ENCODE results near the gene NCAM1. TPM values are rescaled to one million over a fixed set of nuclear protein-coding genes. Genes with fewer than 3 reads are reported as not detected.

The NCAM1 gene
- total RNA-seq, 2 donors from 2014 or later, result 0.60 TPM; not detected in 1

GRCh38 chr11:112975493-112975892, 14.3 kb downstream of the NCAM1 start:
- Mint-ChIP-seq H3K4me1 (ENCODE audit: low read depth) (no peaks in the 10 kb centered on the region), H3K4me3 (no peak overlapping the region), H3K9me3 (no peaks in the 10 kb centered on the region), H3K36me3 (ENCODE audit: insufficient read depth in 2 of 2) (no peaks in the 10 kb centered on the region), H3K27me3 (ENCODE audit: low read depth) (peaks cover 8% of the 10 kb centered on the region), H3K27ac (no peak overlapping the region)
- no peak for ATAC-seq (replicated peaks in 1 of 2)
- DNase-seq, result no peak

GRCh38 chr11:112977755-112978154, 16.5 kb downstream of the NCAM1 start:
- DNase-seq (no peak), ATAC-seq (replicated peaks in 1 of 2) (no peak)
- Mint-ChIP-seq H3K27me3 (ENCODE audit: low read depth) (peaks cover 8% of the 10 kb centered on the region), H3K4me1 (ENCODE audit: low read depth) (no peaks in the 10 kb centered on the region), H3K9me3 (peaks cover 0 to 4% of the 10 kb centered on the region in 2 donors), H3K27ac (no peak overlapping the region), H3K36me3 (ENCODE audit: insufficient read depth in 2 of 2) (no peaks in the 10 kb centered on the region), H3K4me3 (no peak overlapping the region)

GRCh38 chr11:112983887-112984286, 22.7 kb downstream of the NCAM1 start:
- Mint-ChIP-seq H3K27ac (no peak overlapping the region), H3K4me3 (no peak overlapping the region), H3K9me3 (peaks cover 3 to 8% of the 10 kb centered on the region in 2 donors), H3K36me3 (ENCODE audit: insufficient read depth in 2 of 2) (no peaks in the 10 kb centered on the region), H3K4me1 (ENCODE audit: low read depth) (no peaks in the 10 kb centered on the region), H3K27me3 (ENCODE audit: low read depth) (no peaks in the 10 kb centered on the region)
- no peak for ATAC-seq (replicated peaks in 1 of 2)
- DNase-seq, result no peak

- Mint-ChIP-seq H3K27me3 (ENCODE audit: low read depth) (no peaks in the 10 kb centered on the region), H3K36me3 (ENCODE audit: insufficient read depth in 2 of 2) (peaks cover 3 to 4% of the 10 kb centered on the region in 2 donors), H3K4me3 (no peak overlapping the region), H3K4me1 (ENCODE audit: low read depth) (no peaks in the 10 kb centered on the region), H3K9me3 (peaks cover 4 to 11% of the 10 kb centered on the region in 2 donors), H3K27ac (no peak overlapping the region)
- no peak for DNase-seq
- ATAC-seq (replicated peaks in 1 of 2), result no peak
Measured at GRCh38 chr11:112989198-112989597, 28.0 kb downstream of the NCAM1 start.

- DNase-seq (no peak), ATAC-seq (replicated peaks in 1 of 2) (no peak)
- H3K27me3 Mint-ChIP-seq (ENCODE audit: low read depth), result no peaks in the 10 kb centered on the region
- H3K36me3 Mint-ChIP-seq (ENCODE audit: insufficient read depth in 2 of 2), result peaks cover 3 to 4% of the 10 kb centered on the region in 2 donors
- H3K4me1 Mint-ChIP-seq (ENCODE audit: low read depth), result no peaks in the 10 kb centered on the region
- H3K9me3 Mint-ChIP-seq, result peaks cover 2 to 6% of the 10 kb centered on the region in 2 donors
- no peak overlapping the region for H3K4me3 Mint-ChIP-seq
- no peak overlapping the region for H3K27ac Mint-ChIP-seq
Measured at GRCh38 chr11:112993808-112994207, 32.6 kb downstream of the NCAM1 start.

- Mint-ChIP-seq H3K4me3 (no peak overlapping the region), H3K4me1 (ENCODE audit: low read depth) (no peaks in the 10 kb centered on the region), H3K36me3 (ENCODE audit: insufficient read depth in 2 of 2) (no peaks in the 10 kb centered on the region), H3K9me3 (no peaks in the 10 kb centered on the region), H3K27ac (no peak overlapping the region), H3K27me3 (ENCODE audit: low read depth) (no peaks in the 10 kb centered on the region)
- DNase-seq (no peak), ATAC-seq (replicated peaks in 1 of 2) (no peak)
Measured at GRCh38 chr11:112995423-112996090, 34.3 kb downstream of the NCAM1 start.

GRCh38 chr11:112996994-112997393, 35.8 kb downstream of the NCAM1 start:
- Mint-ChIP-seq H3K9me3 (no peaks in the 10 kb centered on the region), H3K36me3 (ENCODE audit: insufficient read depth in 2 of 2) (no peaks in the 10 kb centered on the region), H3K27ac (no peak overlapping the region), H3K27me3 (ENCODE audit: low read depth) (no peaks in the 10 kb centered on the region), H3K4me3 (no peak overlapping the region), H3K4me1 (ENCODE audit: low read depth) (no peaks in the 10 kb centered on the region)
- no peak for DNase-seq
- no peak for ATAC-seq (replicated peaks in 1 of 2)

GRCh38 chr11:112997857-112998466, 36.7 kb downstream of the NCAM1 start:
- no peaks in the 10 kb centered on the region for H3K4me1 Mint-ChIP-seq (ENCODE audit: low read depth)

GRCh38 chr11:112999520-112999919, 38.3 kb downstream of the NCAM1 start:
- no peak overlapping the region for H3K4me3 Mint-ChIP-seq
- H3K36me3 Mint-ChIP-seq (ENCODE audit: insufficient read depth in 2 of 2), result no peaks in the 10 kb centered on the region
- no peaks in the 10 kb centered on the region for H3K4me1 Mint-ChIP-seq (ENCODE audit: low read depth)
- DNase-seq, result no peak
- no peaks in the 10 kb centered on the region for H3K27me3 Mint-ChIP-seq (ENCODE audit: low read depth)
- no peak overlapping the region for H3K27ac Mint-ChIP-seq
- ATAC-seq (replicated peaks in 1 of 2), result no peak
- H3K9me3 Mint-ChIP-seq, result no peaks in the 10 kb centered on the region

More at GRCh38 chr11:112997857-112998466, 36.7 kb downstream of the NCAM1 start:
- DNase-seq, result no peak
- Mint-ChIP-seq H3K27me3 (ENCODE audit: low read depth) (no peaks in the 10 kb centered on the region), H3K27ac (no peak overlapping the region), H3K9me3 (no peaks in the 10 kb centered on the region), H3K36me3 (ENCODE audit: insufficient read depth in 2 of 2) (no peaks in the 10 kb centered on the region), H3K4me3 (no peak overlapping the region)
- no peak for ATAC-seq (replicated peaks in 1 of 2)

- Mint-ChIP-seq H3K9me3 (no peaks in the 10 kb centered on the region), H3K27ac (no peak overlapping the region), H3K27me3 (ENCODE audit: low read depth) (no peaks in the 10 kb centered on the region), H3K4me1 (ENCODE audit: low read depth) (no peaks in the 10 kb centered on the region), H3K4me3 (no peak overlapping the region), H3K36me3 (ENCODE audit: insufficient read depth in 2 of 2) (no peaks in the 10 kb centered on the region)
- DNase-seq (no peak), ATAC-seq (replicated peaks in 1 of 2) (no peak)
Measured at GRCh38 chr11:113001709-113002108, 40.5 kb downstream of the NCAM1 start.

GRCh38 chr11:113006896-113007445, 45.8 kb downstream of the NCAM1 start:
- Mint-ChIP-seq H3K4me1 (ENCODE audit: low read depth) (no peaks in the 10 kb centered on the region), H3K27me3 (ENCODE audit: low read depth) (no peaks in the 10 kb centered on the region)
- DNase-seq, result no peak

GRCh38 chr11:113014262-113015097, 53.3 kb downstream of the NCAM1 start:
- Mint-ChIP-seq H3K36me3 (ENCODE audit: insufficient read depth in 2 of 2) (no peaks in the 10 kb centered on the region), H3K4me1 (ENCODE audit: low read depth) (no peaks in the 10 kb centered on the region), H3K27ac (no peak overlapping the region), H3K9me3 (no peaks in the 10 kb centered on the region), H3K4me3 (no peak overlapping the region), H3K27me3 (ENCODE audit: low read depth) (peaks cover 1% of the 10 kb centered on the region)
- ATAC-seq (replicated peaks in 1 of 2) (no peak), DNase-seq (no peak)

More at GRCh38 chr11:113006896-113007445, 45.8 kb downstream of the NCAM1 start:
- Mint-ChIP-seq H3K36me3 (ENCODE audit: insufficient read depth in 2 of 2) (no peaks in the 10 kb centered on the region), H3K4me3 (no peak overlapping the region), H3K27ac (no peak overlapping the region), H3K9me3 (no peaks in the 10 kb centered on the region)
- no peak for ATAC-seq (replicated peaks in 1 of 2)

GRCh38 chr11:113015098-113015455, 53.9 kb downstream of the NCAM1 start:
- no peak for ATAC-seq (replicated peaks in 1 of 2)
- Mint-ChIP-seq H3K27ac (no peak overlapping the region), H3K4me1 (ENCODE audit: low read depth) (no peaks in the 10 kb centered on the region), H3K36me3 (ENCODE audit: insufficient read depth in 2 of 2) (no peaks in the 10 kb centered on the region), H3K27me3 (ENCODE audit: low read depth) (peaks cover 7% of the 10 kb centered on the region), H3K9me3 (no peaks in the 10 kb centered on the region), H3K4me3 (no peak overlapping the region)
- DNase-seq, result no peak
